Measurements from ENCODE around the gene NCKAP1.

Gene NCKAP1

DNA sequence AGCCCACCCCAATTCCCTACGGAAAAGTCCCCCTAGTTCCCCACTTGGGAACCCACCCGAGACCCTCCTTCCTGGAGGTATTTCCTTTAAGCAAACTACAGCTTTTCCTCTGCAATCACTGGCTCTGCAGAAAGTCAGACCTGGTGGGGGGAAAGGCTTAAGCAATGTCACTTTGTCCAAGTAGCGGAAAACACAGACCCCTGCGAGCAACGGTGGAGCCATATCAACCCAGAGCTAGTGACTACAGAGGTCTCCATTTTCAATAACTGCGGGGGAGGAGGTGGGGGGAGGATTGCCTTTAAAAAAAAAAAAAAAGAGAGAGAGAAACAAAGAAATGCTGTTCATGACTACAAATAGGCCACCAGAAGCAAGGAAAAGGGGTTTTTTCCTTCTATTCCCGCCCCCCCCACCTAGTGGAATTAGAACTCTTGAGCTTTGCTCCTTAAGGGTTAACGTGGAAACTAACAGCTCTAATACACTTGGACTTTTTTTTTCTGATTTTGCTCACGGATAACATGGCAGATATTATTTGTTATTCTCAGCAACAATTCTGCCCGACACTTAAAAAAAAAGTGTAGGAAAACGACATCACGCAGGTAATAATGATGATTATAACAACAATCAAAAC is 170.7 kb downstream of the NCKAP1 start:
- no peak for DNase-seq (ENCODE audit: low spot score)

DNA sequence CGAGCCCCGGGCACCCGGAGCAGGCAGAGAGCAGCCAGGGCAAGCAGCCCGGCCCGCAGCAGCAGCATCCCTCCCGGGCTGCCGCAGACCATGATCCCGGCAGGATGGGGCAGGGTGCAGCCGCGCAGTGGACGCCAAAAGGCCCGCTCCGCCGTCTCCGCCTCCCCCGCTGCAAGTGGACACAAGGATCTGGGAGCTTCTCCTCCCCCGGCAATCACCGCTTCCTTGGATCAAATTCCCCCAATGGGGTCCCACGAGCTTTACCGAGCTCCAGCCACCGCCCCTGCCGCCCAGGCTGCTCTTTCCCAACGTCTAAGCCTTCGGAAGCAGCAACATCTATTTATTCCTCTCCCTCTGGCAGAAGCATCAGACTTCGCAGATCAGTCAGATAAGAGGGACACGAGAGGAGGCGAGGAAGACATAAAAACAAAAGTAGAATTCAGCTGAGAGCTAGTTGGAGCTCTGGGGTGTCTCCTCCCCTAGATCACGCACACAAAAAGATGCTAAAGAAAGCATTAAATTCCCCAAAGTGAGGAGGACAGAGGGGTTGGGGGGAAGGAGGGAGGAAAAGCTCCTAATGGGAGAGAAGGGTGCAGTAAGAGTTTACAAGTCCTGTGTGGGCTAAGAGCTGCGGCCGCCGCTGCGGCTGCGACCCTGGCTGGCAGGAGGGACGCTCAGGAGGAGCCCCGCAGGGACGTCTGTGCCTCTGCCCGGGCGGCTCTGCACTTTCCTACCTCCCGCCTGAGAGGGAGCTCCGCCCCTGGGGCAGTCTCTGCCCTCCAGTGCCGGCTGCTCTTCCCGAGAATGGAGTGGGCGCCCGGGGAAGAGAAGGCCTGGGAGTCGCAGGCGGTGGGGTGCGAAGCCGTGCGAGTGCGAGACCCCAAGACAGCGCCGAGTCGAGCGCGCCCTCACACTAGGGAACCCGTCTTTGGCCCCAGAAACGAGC is 171.5 kb downstream of the NCKAP1 start, which contains the start of gene FRZB:
Gene FRZB, minus strand, starts transcription at position 177 of the 946 bp plus-strand sequence. Its CDS starts 85 bp downstream, at position 92.
- DNase-seq (ENCODE audit: low spot score), result no peak

DNA sequence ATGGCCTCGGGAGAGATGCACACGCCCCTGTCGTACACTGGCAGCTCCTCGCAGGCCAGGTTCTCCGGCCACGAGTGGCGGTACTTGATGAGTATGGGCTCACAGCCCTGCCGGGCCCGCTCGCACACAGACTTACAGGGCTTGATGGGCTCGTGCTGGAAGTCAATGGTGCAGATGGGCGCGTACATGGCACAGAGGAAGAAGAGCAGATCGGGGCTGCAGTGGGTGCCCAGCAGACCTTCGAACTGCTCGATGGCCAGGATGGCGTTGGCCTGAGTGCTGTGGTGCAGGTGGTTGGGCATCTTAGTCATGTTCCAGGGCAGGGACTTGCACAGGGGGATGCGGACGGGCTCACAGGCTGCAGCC is 172.2 kb downstream of the NCKAP1 start:
- DNase-seq (ENCODE audit: low spot score), result no peak

DNA sequence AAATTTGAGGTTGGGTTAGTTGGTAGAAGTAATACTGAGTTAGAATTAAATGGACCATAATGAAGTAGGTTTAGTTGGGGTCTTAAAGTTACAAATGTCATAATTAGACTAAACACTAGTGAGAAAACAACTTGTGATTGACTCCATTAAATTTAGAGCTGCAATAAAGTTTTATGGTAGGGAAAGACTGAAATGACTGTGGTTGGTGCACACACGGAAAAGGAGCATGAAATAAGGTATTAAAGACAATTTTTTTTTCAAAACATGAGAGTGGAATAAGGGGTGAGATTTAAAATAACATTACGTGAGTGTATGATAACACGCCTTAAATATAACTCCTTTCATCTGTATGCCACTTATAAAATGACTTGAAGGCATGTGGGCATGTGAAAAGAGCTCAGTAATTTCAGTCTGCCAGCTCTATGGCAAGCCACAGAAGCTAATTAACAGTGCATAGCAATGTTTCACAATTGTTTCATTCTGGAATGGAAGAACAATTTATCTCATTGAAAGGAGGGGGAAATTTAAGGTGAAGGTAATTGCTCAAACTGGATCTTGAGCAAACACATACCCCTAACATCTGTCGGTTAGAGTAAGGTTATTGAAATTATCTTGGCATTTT is 173.2 kb downstream of the NCKAP1 start:
- DNase-seq (ENCODE audit: low spot score), result no peak

DNA sequence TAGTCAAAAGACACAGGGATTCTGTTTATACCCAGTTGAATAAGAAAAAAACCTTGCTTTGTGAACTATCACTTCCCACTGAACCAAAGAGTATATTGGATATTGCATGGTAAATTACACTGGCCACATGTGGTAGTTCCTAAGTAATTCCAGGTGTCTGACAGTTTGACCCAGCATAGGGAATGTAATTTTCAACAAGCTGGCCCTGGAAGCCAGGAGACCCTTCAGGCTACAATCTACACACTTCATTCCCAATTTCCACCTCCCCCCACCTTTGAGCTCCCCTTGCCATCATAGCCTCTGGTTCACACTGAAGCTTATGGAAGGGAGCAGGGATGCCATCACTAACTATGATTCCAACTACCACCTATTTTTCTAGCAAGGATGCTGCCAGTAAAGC is 174.6 kb downstream of the NCKAP1 start:
- DNase-seq (ENCODE audit: low spot score), result no peak

DNA sequence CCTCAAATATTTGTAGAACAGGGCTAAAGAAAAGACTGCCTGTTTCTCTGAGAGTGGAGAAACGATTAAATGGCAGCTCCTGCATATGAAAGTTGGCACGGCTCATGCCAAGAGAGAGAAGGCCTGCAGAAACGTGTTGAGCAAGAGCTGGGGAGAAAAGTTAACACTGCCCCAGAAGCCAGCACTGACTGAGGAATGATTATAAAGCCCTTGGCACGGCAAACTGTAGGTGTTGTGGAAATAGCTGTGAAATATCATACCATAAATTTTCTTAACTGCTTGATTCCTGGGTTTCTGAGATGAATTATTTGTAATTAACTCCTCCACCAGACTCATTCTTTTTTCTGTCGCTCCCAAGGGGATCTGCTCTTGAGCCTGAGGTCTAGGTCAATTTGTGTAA is 176.2 kb downstream of the NCKAP1 start:
- DNase-seq (ENCODE audit: low spot score), result no peak

DNA sequence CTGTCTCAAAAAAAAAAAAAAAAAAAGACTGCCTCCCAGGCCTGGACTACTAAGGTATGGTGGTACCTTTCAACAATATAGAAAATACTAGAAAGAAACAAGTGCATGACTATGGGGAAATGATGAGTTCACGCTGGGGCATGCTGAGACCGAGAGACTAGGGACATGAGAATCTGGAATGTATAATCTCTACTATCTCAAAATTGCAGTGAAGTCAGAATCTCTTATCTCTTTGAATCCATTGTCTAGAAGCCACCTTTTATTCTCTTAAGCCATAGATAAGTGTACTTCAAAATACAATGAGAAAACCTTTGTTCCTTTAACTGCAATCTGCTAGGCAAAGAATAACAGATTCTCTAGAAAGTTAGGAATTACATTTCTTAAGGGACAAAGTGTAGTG is 177.4 kb downstream of the NCKAP1 start:
- DNase-seq (ENCODE audit: low spot score), result no peak

All from SW480 (cell line).